Measurements from ENCODE around the gene MPC2. TPM values are rescaled to one million over a fixed set of nuclear protein-coding genes. Genes with fewer than 3 reads are reported as not detected.

MPC2 gene
- total RNA-seq (56.8 and 69.5 TPM in 2 replicates), polyA plus RNA-seq (231 and 234 TPM in 2 replicates)

DNA sequence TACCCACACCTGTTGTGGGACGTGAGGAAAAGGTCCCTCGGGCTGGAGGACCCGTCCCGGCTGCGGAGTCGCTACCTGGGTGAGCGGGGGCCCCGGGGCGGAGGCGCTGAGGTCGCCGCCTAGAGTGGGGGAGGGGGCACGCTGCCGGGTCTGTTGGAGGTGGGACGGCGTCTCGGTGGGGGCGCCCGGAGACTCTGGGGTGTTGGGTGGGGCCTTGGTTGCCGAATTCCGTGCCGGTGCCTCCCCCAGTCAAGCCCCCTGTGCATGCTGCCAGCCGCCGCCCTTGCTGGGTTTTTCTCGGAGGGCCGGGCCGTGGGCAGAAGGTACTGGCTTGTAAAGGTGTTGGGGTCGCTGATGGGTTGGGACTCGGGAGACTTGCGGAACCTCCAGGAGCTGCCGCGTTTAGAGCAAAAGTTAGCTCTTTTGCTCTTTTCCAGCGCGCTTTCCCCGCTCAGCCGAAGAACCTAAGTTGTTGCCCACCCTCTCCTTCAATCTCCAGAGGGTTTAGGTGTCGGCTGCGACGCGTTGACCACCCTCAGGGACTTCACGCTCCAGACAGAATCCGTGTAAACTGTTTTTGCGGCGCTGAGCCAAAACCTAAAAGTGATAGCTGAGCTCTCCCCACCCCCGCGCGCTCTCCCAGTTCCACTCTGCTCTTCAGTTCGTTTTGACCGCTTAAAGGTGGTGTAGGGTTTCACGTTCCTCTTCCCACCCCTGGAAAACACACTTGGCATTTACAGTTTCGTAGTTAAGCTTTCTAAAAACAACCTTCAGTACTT, at the start of gene MPC2:
Gene MPC2, minus strand, starts transcription at position 143 of the 779 bp plus-strand sequence. CDS start 1,231 bp downstream, outside the sequence.
- Histone ChIP-seq H3K4me3 (peak within 1 kb of the TSS; percentile 97), H3K27ac (peak within 1 kb of the TSS; percentile 91), H3K4me1 (ENCODE audit: low read depth) (peaks cover 15% of the 10 kb centered on the region), H3K36me3 (no peaks in the 10 kb centered on the region), H3K27me3 (no peaks in the 10 kb centered on the region), H3K9me3 (ENCODE audit: low read depth) (no peaks in the 10 kb centered on the region)
- TF ChIP-seq, protein P1, sequence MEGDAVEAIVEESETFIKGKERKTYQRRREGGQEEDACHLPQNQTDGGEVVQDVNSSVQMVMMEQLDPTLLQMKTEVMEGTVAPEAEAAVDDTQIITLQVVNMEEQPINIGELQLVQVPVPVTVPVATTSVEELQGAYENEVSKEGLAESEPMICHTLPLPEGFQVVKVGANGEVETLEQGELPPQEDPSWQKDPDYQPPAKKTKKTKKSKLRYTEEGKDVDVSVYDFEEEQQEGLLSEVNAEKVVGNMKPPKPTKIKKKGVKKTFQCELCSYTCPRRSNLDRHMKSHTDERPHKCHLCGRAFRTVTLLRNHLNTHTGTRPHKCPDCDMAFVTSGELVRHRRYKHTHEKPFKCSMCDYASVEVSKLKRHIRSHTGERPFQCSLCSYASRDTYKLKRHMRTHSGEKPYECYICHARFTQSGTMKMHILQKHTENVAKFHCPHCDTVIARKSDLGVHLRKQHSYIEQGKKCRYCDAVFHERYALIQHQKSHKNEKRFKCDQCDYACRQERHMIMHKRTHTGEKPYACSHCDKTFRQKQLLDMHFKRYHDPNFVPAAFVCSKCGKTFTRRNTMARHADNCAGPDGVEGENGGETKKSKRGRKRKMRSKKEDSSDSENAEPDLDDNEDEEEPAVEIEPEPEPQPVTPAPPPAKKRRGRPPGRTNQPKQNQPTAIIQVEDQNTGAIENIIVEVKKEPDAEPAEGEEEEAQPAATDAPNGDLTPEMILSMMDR (IDR thresholded peaks at IDR 0.05; ENCODE audit: low read depth, low read length) = no peak
- peak; percentile 83 to 93 for DNase-seq (ENCODE audit: low read depth in 1 of 2, low spot score in 1 of 2)

DNA sequence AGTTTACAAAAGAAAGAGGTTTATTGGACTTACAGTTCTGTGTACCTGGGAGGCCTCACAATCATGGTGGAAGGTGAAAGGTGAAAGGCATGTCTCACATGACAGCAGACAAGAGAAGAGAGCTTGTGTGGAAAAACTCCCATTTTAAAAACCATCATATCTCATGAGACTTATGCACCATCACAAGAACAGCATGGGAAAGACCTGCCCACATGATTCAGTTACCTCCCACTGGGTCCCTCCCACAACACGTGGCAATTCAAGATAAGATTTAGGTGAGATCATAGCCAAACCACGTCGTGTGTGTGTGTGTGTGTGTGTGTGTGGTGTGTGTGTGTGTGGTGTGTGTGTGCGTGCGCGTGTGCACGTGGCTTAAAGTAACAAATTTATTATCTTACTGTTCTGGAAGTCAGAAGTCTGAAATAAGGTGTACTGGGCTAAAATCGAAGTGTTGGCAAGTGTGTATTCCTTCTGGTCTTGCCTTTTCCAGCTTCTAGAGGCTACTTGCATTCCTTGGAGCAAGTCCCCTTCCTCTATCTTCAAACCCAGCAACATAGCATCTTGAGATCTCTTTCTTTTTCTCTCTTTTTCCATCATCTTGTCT, 48.1 kb upstream of the MPC2 start:
- Histone ChIP-seq H3K4me1 (ENCODE audit: low read depth) (no peaks in the 10 kb centered on the region), H3K27ac (no peak overlapping the region), H3K36me3 (no peaks in the 10 kb centered on the region), H3K27me3 (no peaks in the 10 kb centered on the region), H3K9me3 (ENCODE audit: low read depth) (no peaks in the 10 kb centered on the region), H3K4me3 (no peak overlapping the region)
- TF ChIP-seq, protein P1 (IDR thresholded peaks at IDR 0.05; ENCODE audit: low read depth, low read length) = no peak
- no peak for DNase-seq (ENCODE audit: low read depth in 1 of 2, low spot score in 1 of 2)

DNA sequence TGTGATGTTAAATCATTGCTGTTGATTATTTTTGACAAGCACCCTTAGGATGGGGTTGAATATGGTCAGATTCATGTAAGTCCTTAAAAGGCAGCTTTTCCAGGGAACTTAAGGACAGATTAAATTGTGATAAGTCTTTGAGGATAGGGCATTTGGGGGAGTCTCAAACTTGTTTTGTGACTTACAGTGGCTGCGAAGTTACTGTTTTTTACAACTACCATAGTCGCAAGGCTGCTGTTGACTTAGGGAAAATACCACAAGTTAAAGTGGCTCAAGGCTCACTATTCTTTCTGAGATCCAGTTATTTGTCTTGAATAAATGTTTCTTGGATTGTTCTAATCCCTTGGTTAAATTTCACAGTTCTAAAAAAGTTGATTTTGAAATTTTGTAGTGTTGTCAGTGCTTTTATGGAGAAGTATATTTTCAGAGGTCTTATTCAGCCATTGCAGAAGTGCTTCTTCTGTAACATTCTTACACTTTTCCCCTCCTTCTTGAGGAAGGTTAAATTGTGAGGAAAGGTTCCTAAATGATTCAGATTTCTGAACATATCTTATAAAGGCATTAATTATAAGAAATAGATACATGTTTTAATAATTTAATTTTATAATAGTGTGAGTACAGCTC, 47.0 kb upstream of the MPC2 start:
- no peaks in the 10 kb centered on the region for H3K36me3 ChIP-seq
- H3K27ac ChIP-seq = no peak overlapping the region
- no peaks in the 10 kb centered on the region for H3K9me3 ChIP-seq (ENCODE audit: low read depth)
- H3K4me3 ChIP-seq = no peak overlapping the region
- no peak for DNase-seq (ENCODE audit: low read depth in 1 of 2, low spot score in 1 of 2)
- H3K4me1 ChIP-seq (ENCODE audit: low read depth) = no peaks in the 10 kb centered on the region
- H3K27me3 ChIP-seq = no peaks in the 10 kb centered on the region
- TF ChIP-seq, protein P1 (IDR thresholded peaks at IDR 0.05; ENCODE audit: low read depth, low read length) = no peak

DNA sequence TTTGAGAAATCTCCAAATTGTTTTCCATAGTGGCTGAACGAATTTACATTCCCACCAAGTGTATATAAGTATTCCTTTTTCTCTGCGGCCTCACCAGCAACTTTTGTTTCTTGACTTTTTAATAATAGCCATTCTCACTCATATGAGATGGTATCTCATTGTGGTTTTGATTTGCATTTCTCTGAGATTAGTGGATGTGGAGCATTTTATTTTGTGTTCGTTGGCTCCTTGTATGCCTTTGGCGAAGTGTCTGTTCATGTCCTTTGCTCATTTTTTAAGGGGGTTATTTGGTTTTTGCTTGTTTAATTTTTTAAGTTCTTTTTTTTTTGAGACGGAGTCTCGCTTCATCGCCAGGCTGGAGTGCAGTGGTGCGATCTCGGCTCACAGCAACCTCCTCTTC, 45.1 kb upstream of the MPC2 start:
- DNase-seq (ENCODE audit: low read depth in 1 of 2, low spot score in 1 of 2) = no peak
- H3K36me3 ChIP-seq = no peaks in the 10 kb centered on the region
- H3K9me3 ChIP-seq (ENCODE audit: low read depth) = no peaks in the 10 kb centered on the region
- H3K4me1 ChIP-seq (ENCODE audit: low read depth) = no peaks in the 10 kb centered on the region
- no peak overlapping the region for H3K27ac ChIP-seq
- TF ChIP-seq, protein P1 (IDR thresholded peaks at IDR 0.05; ENCODE audit: low read depth, low read length) = no peak
- no peak overlapping the region for H3K4me3 ChIP-seq
- H3K27me3 ChIP-seq = no peaks in the 10 kb centered on the region

DNA sequence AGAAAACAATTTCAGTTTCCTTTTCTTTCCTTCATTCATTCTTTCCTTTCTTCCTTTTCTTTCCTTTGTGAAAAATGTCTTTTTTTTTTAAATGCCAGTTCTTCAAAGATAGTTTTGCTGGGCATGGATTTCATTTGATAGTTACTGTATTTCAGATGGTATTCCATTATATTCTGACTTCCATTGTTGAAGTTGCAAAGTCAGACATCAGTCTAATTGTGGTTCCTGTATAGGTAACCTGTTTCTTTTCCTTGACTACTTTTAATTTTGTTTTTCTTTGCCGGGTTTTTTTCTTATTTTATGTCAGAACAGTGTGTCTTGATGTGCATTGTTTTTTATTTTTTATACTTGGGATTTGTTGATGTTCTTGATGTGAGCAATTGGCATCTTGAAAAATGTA, 40.4 kb upstream of the MPC2 start:
- Histone ChIP-seq H3K9me3 (ENCODE audit: low read depth) (no peaks in the 10 kb centered on the region), H3K36me3 (peaks cover 18% of the 10 kb centered on the region)

More for the DNA sequence above, 40.4 kb upstream of the MPC2 start:
- no peak overlapping the region for H3K27ac ChIP-seq
- TF ChIP-seq, protein P1 (IDR thresholded peaks at IDR 0.05; ENCODE audit: low read depth, low read length) = no peak
- no peak for DNase-seq (ENCODE audit: low read depth in 1 of 2, low spot score in 1 of 2)
- no peaks in the 10 kb centered on the region for H3K4me1 ChIP-seq (ENCODE audit: low read depth)
- no peak overlapping the region for H3K4me3 ChIP-seq
- no peaks in the 10 kb centered on the region for H3K27me3 ChIP-seq

Measured in cardiac muscle cell (in vitro differentiated cells and primary cell).